K562 (cell line): ENCODE measurements around the gene TCF15. TPM values are rescaled to one million over a fixed set of nuclear protein-coding genes. Genes with fewer than 3 reads are reported as not detected.

ENCODE experiments used
- ATAC-seq: fragments of 200-7000 bp; cut with Tn5 transposase; 3 replicates; pipeline ENCODE4 v1.9.1; 2020; ENCODE audit warnings: moderate library complexity
- BruUV-seq: library from RNA; stranded (reverse); fragments of 400-500 nt; replicated peaks from 2 replicates; lab custom pipeline; 2021; lab: Mats Ljungman, UMichigan
- CTCF ChIA-PET: fragments of 300-600 bp; formaldehyde crosslinking; extraction: SDS; loops from one replicate; lab custom pipeline; 2021; ENCODE audit warnings: low intra/inter-chr PET ratio; lab: Yijun Ruan, JAX
- POLR2A ChIA-PET: fragments of 300-600, 350-650 bp; sonication (Branson Sonifier 250); formaldehyde crosslinking; extraction: SDS; loops from one replicate; lab custom pipeline; 2021; ENCODE audit warnings: antibody characterized with exemption, inconsistent platforms; lab: Yijun Ruan, JAX
- DNase-seq, 4 experiments: peaks; one replicate each; pipeline versions ENCODE4 v3.0.0 to v3.0.0-alpha.2; 2011 to 2018; ENCODE audit warnings: low spot score in 3 of 4, mixed read lengths in 3 of 4; ENCODE audit errors: extremely low read depth in 1 of 4
- FAIRE-seq: peaks from 2 replicates; lab custom pipeline; 2011; peaks lifted over from hg19 to GRCh38; lab: Jason Lieb, UNC
- H2AFZ ChIP-seq: 2 replicates; pipeline ENCODE4 v1.6.0; 2011; ENCODE audit warnings: low read depth, low read length, control low read depth, inconsistent platforms
- H3K27ac ChIP-seq: fragments of 200-600 bp; 3 replicates; pipeline ENCODE4 v1.8.0; 2011; ENCODE audit warnings: low read depth, mild to moderate bottlenecking, control low read depth, inconsistent platforms, low read length, moderate library complexity, mixed read lengths; ENCODE audit errors: extremely low read depth
- H3K27me3 ChIP-seq, 2 experiments: fragments of 300-600 bp in 1 of 2; 2 replicates in 1 of 2; 3 replicates in 1 of 2; pipeline versions ENCODE4 v1.6.0 to v1.8.0; 2011; ENCODE audit warnings: inconsistent platforms in 2 of 2, low read length in 2 of 2, mild to moderate bottlenecking in 1 of 2, mixed read lengths in 1 of 2, moderate library complexity in 1 of 2; ENCODE audit not compliant: control insufficient read depth in 2 of 2, insufficient read depth in 2 of 2
- H3K36me3 ChIP-seq: fragments of 300-600 bp; 3 replicates; pipeline ENCODE4 v1.8.0; 2011; ENCODE audit warnings: mild to moderate bottlenecking, low read length, inconsistent platforms; ENCODE audit not compliant: control insufficient read depth, insufficient read depth
- H3K4me1 ChIP-seq, 2 experiments: fragments of 200-600 bp in 1 of 2; replicated peaks in 1 of 2; 2 replicates in 1 of 2; 3 replicates in 1 of 2; pipeline versions ENCODE4 v1.5.1 to v1.8.0; 2011; ENCODE audit warnings: inconsistent platforms in 2 of 2, low read length in 2 of 2, mild to moderate bottlenecking in 1 of 2, mixed read lengths in 1 of 2, moderate library complexity in 1 of 2; ENCODE audit not compliant: control insufficient read depth in 2 of 2, insufficient read depth in 2 of 2
- H3K4me2 ChIP-seq: 2 replicates; pipeline ENCODE4 v1.6.1; 2011; ENCODE audit warnings: low read length, control low read depth, inconsistent platforms, mixed read lengths; ENCODE audit not compliant: insufficient read depth
- H3K4me3 ChIP-seq: fragments of 200-600 bp; sonication (generic), shearing (Covaris generic); 2 replicates; pipeline ENCODE4 v1.5.1; 2016; ENCODE audit warnings: control low read depth, inconsistent platforms
- H3K79me2 ChIP-seq: fragments of 200-600 bp; 3 replicates; pipeline ENCODE4 v1.8.0; 2011; ENCODE audit warnings: low read length, inconsistent platforms; ENCODE audit not compliant: control insufficient read depth, insufficient read depth
- H3K9ac ChIP-seq, 2 experiments: 2 replicates each; pipeline versions ENCODE4 v1.6.0 to v1.6.1; 2011; ENCODE audit warnings: low read depth in 2 of 2, low read length in 2 of 2, control low read depth in 1 of 2, inconsistent platforms in 1 of 2, mild to moderate bottlenecking in 1 of 2, mixed read lengths in 1 of 2; ENCODE audit not compliant: insufficient read depth in 1 of 2
- H3K9me1 ChIP-seq: one replicate; pipeline ENCODE4 v1.6.0; 2011; ENCODE audit warnings: inconsistent platforms, mild to moderate bottlenecking, low read length, moderate library complexity; ENCODE audit not compliant: control insufficient read depth, insufficient read depth
- H3K9me3 ChIP-seq: replicated peaks from 2 replicates; pipeline ENCODE4 v1.5.1; 2011; ENCODE audit warnings: low read depth, low read length, inconsistent platforms; ENCODE audit not compliant: control insufficient read depth, insufficient read depth
- H4K20me1 ChIP-seq: replicated peaks from 2 replicates; pipeline ENCODE4 v1.6.1; 2011; ENCODE audit warnings: low read length, inconsistent platforms, mixed read lengths; ENCODE audit not compliant: control insufficient read depth, insufficient read depth
- ADNP ChIP-seq: fragments of 200-800 bp; sonication (Bioruptor generic); IDR thresholded peaks from 2 replicates; pipeline ENCODE4 v1.6.1; 2016; ENCODE audit warnings: missing genetic modification characterization, missing compliant biosample characterization
- BCOR ChIP-seq: fragments of 450-650 bp; IDR thresholded peaks from 2 replicates; pipeline ENCODE4 v1.6.1; 2016
- ESRRA ChIP-seq: fragments of 450-650 bp; IDR thresholded peaks from 2 replicates; pipeline ENCODE4 v1.6.1; 2014; ENCODE audit warnings: low read depth, mild to moderate bottlenecking, moderate library complexity, borderline replicate concordance
- HDAC2 ChIP-seq: fragments of 450-650 bp; IDR thresholded peaks from 2 replicates; pipeline ENCODE4 v1.6.1; 2016; ENCODE audit warnings: mild to moderate bottlenecking
- HDAC8 ChIP-seq: fragments of 450-650 bp; IDR thresholded peaks from 2 replicates; pipeline ENCODE4 v1.6.1; 2016; ENCODE audit warnings: mild to moderate bottlenecking, missing genetic modification characterization, moderate library complexity, missing compliant biosample characterization
- KDM1A ChIP-seq, 2 experiments: fragments of 450-650 bp; IDR thresholded peaks; 2 replicates each; pipeline ENCODE4 v1.6.1; 2016; ENCODE audit warnings: mild to moderate bottlenecking in 2 of 2
- RBM25 ChIP-seq: fragments of 200-400 bp; formaldehyde crosslinking; IDR thresholded peaks from 2 replicates; pipeline ENCODE4 v1.6.1; 2018; ENCODE audit warnings: low read length, low read depth, moderate library complexity; ENCODE audit not compliant: severe bottlenecking
- RCOR1 ChIP-seq, 2 experiments: IDR thresholded peaks; 2 replicates each; pipeline ENCODE4 v1.6.1; 2012; ENCODE audit warnings: low read depth in 2 of 2, low read length in 2 of 2, borderline replicate concordance in 1 of 2, improper control_type of control experiment in 1 of 2
- SIRT6 ChIP-seq: IDR thresholded peaks from one replicate; pipeline ENCODE4 v1.6.1; 2012; ENCODE audit warnings: low read depth, mild to moderate bottlenecking, control low read depth, inconsistent platforms, low read length, moderate library complexity
- ZKSCAN8 ChIP-seq: fragments of 200-800 bp; sonication (Bioruptor generic); IDR thresholded peaks from 2 replicates; pipeline ENCODE4 v1.6.1; 2016; ENCODE audit warnings: missing genetic modification characterization, missing compliant biosample characterization
- WGBS: fragments of 100-300 bp; shearing (Covaris generic); methylation state at CpG from one replicate; pipeline ENCODE4 v1.1.6; 2016; ENCODE audit warnings: low coverage, mixed read lengths; ENCODE audit not compliant: insufficient coverage; ENCODE audit errors: missing lambda C conversion rate; 5-methylcytosine and 5-hydroxymethylcytosine counted together
- in situ Hi-C: fragments of 300-500 bp; cut with MboI; formaldehyde crosslinking; loops from 4 replicates; pipeline ENCODE4 v1.15.0; 2018; ENCODE audit warnings: inconsistent platforms, mixed read lengths
- intact Hi-C: fragments of 100-400 bp; cut with micrococcal nuclease; formaldehyde crosslinking; loops from 2 replicates; pipeline ENCODE4 v1.14.2; 2022
- polyA plus RNA-seq, 8 experiments: library from polyadenylated mRNA; depleted of rRNA in 4 of 8; stranded (reverse) in 5 of 8; unstranded in 3 of 8; fragments of >200 nt; fragmentation: Nextera tagmentation in 2 of 8; fragmentation: Illumina TruSeq in 1 of 8; extraction: Ambion mirVana in 2 of 8; extraction: Trizol in 1 of 8; gene quantifications; 2 replicates each; pipeline versions ENCODE4 v1.2.1 to v1.2.3, GENCODE V29; 2011 to 2014; ENCODE audit warnings: inconsistent platforms in 1 of 8, missing spikeins in 1 of 8
- total RNA-seq, 7 experiments: library from RNA; depleted of rRNA in 6 of 7; stranded (reverse); fragments of >200 nt in 6 of 7; fragmentation: Illumina TruSeq in 2 of 7; extraction: Trizol in 2 of 7; gene quantifications; 2 replicates each; pipeline versions ENCODE4 v1.2.1 to v1.2.3, GENCODE V29; 2011 to 2021; ENCODE audit warnings: low replicate concordance in 1 of 7

The TCF15 gene
- total and polyA plus RNA-seq, 9 of the 15 experiments (the other 6 are each of a cell fraction or from before 2014, with no cell fraction given) = 0.04 to 5.0 (median 1.2) TPM

DNA sequence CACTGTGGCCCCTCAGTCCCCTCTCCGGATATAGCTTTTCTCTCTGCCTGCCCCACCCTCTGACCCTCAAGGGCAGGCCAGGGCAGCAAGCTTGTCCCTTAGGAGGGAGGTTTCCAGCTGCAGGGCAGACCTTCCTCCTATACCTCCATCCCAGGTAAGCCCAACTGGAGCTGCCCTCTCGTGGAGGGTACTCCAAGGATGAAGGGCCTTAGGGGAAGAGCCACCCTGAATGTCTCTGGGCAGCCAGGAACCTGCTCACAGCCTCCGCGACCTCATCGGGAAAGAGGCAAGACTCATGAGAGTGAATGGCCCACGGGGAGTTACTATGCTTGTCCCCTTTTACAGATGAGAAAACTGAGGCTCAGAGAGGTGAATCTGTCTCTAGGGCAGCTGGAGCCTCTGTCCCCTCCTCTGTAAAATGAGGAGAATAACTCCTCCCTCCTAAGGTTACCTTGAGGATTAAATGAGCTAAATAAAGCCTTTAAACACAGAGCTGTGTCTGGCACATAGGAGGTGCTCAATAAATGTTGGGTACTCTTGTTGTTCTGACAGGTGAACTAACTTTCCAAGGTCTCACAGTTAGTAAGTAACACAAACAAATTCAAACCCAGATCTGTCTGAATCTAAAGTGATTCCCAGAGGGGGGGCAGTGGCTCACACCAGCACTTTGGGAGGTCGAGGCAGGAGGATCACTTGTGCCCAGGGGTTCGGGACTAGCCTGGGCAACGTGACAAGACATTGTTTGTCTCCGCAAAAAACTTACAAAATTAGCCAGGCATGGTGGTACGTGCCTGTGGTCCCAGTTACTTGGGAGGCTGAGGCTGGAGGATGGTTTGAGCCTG is 30.8 kb upstream of the TCF15 start:
- in situ Hi-C loops = no loop called here
- WGBS = 13% methylated on average over 11 of the region's 11 CpGs
- ATAC-seq (no peak), FAIRE-seq (no peak), DNase-seq (no peak)
- H3K4me2 ChIP-seq = no peak overlapping the region
- no peak overlapping the region for H3K4me3 ChIP-seq
- BruUV-seq = no TSS peak
- no peaks in the 10 kb centered on the region for H3K9me1 ChIP-seq
- H4K20me1 ChIP-seq = peaks cover 3% of the 10 kb centered on the region; the same call in 1 of the 2 replicates
- ChIA-PET POLR2A (interaction anchor here (0.6 to 1.0 kb wide), 2 partner anchors 11 to 90 kb away, joined by 4 read pairs; no protein-coding TSS in a partner anchor), CTCF (no interaction called here)
- 0 out of 3 replicates have a peak, but pooled peaks cover 3% of the 10 kb centered on the region for H3K36me3 ChIP-seq
- no peaks in the 10 kb centered on the region; a peak in 1 of 5 replicates for H3K27me3 ChIP-seq
- intact Hi-C loops = loop anchor here (10.0 kb wide), 1 partner anchor 286 kb away; no protein-coding TSS in a partner anchor
- H3K4me1 ChIP-seq = peaks cover 18% of the 10 kb centered on the region in 2 experiments; a peak in 4 of 5 replicates
- H2AFZ ChIP-seq = no peak overlapping the region
- 0 out of 4 replicates have a peak, but pooled peaks of 1 of the 2 experiments have one; percentile 8 for TF ChIP-seq RCOR1 (IDR thresholded peaks at IDR 0.05; ENCODE audit: borderline replicate concordance in 1 of 2, low read depth in 2 of 2, low read length in 2 of 2)
- peak; percentile 85 for TF ChIP-seq RBM25
- peak; percentile 62; the same call in 1 of the 2 replicates for TF ChIP-seq ADNP (tag)
- no peak for TF ChIP-seq HDAC8 (tag)
- TF ChIP-seq ESRRA = peak; percentile 64
- TF ChIP-seq HDAC2 = peak; percentile 55; the same call in 1 of the 2 replicates
- peak; percentile 95 for TF ChIP-seq ZKSCAN8
- TF ChIP-seq KDM1A (IDR thresholded peaks at IDR 0.05) = peak; percentile 27 to 67; a peak in 3 of 4 replicates
- TF ChIP-seq SIRT6 = no peak
- peak; percentile 75 for TF ChIP-seq BCOR
- no peaks in the 10 kb centered on the region for H3K79me2 ChIP-seq
- H3K9ac ChIP-seq = no peak overlapping the region
- H3K9me3 ChIP-seq = no peaks in the 10 kb centered on the region
- H3K27ac ChIP-seq = no peak overlapping the region
